Adrenal gland (tissue), 12 donors: ENCODE data around the gene PTX4. TPM values are rescaled to one million over a fixed set of nuclear protein-coding genes. Genes with fewer than 3 reads are reported as not detected.

ENCODE experiments used
- DNase-seq, 7 donors: peaks; one replicate each; pipeline ENCODE4 v3.0.0-alpha.2; 2019 to 2020
- H3K27ac ChIP-seq, 5 donors: fragments of 200-600 bp; sonication (generic) in 4 of 5; 1 replicate in 3 of 5; 2 replicates in 2 of 5; pipeline versions ENCODE4 v1.5.1 to v1.8.0; 2016 to 2020; ENCODE audit warnings: mild to moderate bottlenecking in 1 of 5
- H3K27me3 ChIP-seq: fragments of 200-600 bp; 2 replicates; pipeline ENCODE4 v1.8.0; 2021
- H3K36me3 ChIP-seq, 2 donors: fragments of 200-600 bp; replicated peaks in 1 of 2; 1 replicate in 1 of 2; 2 replicates in 1 of 2; pipeline versions ENCODE4 v1.5.1 to v1.8.0; 2018 to 2022
- H3K4me1 ChIP-seq, 2 donors: fragments of 200-600 bp; replicated peaks in 1 of 2; 1 replicate in 1 of 2; 2 replicates in 1 of 2; pipeline versions ENCODE4 v1.5.1 to v1.8.0; 2018 to 2021
- H3K4me3 ChIP-seq, 4 donors: fragments of 200-600 bp; sonication (generic) in 3 of 4; one replicate each; pipeline ENCODE4 v1.5.1; 2016 to 2018
- H3K9me3 ChIP-seq, 3 donors: fragments of 200-600 bp; sonication (generic) in 1 of 3; replicated peaks in 1 of 3; 1 replicate in 2 of 3; 2 replicates in 1 of 3; pipeline versions ENCODE4 v1.5.1 to v1.8.0; 2016 to 2021
- POLR2A ChIP-seq, 2 donors: fragments of 450-650 bp; IDR thresholded peaks; one replicate each; pipeline ENCODE4 v1.6.1; 2017; ENCODE audit warnings: antibody characterized with exemption in 2 of 2, mild to moderate bottlenecking in 2 of 2, moderate library complexity in 1 of 2
- WGBS, 4 donors: extraction: QIAGEN DNeasy Blood & Tissue Kit in 2 of 4; methylation state at CpG; one replicate each; pipeline versions ENCODE4 v1.1.5 to v1.1.7; 2013 to 2017; 5-methylcytosine and 5-hydroxymethylcytosine counted together
- intact Hi-C, 2 donors: fragments of 100-400 bp; cut with DNase I; formaldehyde crosslinking; loops; one replicate each; pipeline versions ENCODE4 v1.14.1 to v1.15.0; 2022 to 2023
- polyA plus RNA-seq, 3 donors: library from polyadenylated mRNA; stranded (reverse); fragments of 200-250 nt in 2 of 3; fragments of 350-450 nt in 1 of 3; fragmentation: Illumina TruSeq in 1 of 3; extraction: RNeasy Lipid Tissue Mini Kit (QIAGEN cat#74804) in 1 of 3; gene quantifications; one replicate each; pipeline ENCODE4 v1.2.3, GENCODE V29; 2013 to 2014
- total RNA-seq, 9 donors: library from RNA; depleted of rRNA in 4 of 9; stranded (reverse); fragments of >200 nt in 4 of 9; fragments of 120-200 nt in 1 of 9; fragmentation: NEBNext Ultra II Directional in 1 of 9; extraction: Animal tissue kit (Norgen Biotek cat#: 25700) in 1 of 9; gene quantifications; one replicate each; pipeline versions ENCODE4 v1.1.0 to v1.2.4, GENCODE V29; 2013 to 2023
- TF ChIP-seq, protein P1 (sequence below), 6 experiments: fragments of 450-650 bp in 4 of 6; fragments of 200-600 bp in 2 of 6; sonication (generic) in 1 of 6; IDR thresholded peaks; 1 replicate in 5 of 6; 2 replicates in 1 of 6; pipeline versions ENCODE4 v1.5.1 to v1.8.0; 2016 to 2021; ENCODE audit warnings: antibody characterized with exemption in 6 of 6, mild to moderate bottlenecking in 2 of 6, moderate library complexity in 1 of 6
- donor health status: healthy with polysubstance abuse.
- donor health status: Bipolar disorder and iron deficiency.
- donor health status: DM: yes; HTN: yes; CAD: no.
- donor health status: DM: no; HTN: no; CAD: no.
- donor health status: DM: no; HTN: no; CAD: no.
- donor health status: DM: yes; HTN: yes; CAD: no.

Gene PTX4
- total and polyA plus RNA-seq, 12 donors = 0.16 to 1.4 (median 0.57) TPM; not detected in 4

DNA sequence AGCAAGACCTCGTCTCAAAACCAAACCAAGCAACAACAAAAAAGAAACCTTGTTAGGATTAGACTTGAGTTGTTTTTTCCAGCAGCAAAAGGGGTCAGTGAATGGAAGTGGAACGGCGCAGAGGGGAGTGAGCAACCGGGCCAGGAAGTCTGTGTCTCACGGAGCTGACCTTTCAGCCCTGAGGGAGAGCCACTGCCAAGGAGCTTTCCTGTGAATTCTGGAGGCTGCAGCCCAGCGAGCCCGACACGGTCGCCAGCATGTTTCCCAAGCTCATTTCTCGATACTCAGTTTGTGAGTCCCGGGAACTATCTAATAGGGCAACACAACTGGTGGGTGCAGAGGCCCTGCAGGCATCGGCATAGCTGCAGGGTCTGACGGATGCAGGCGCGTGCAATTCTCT is 24.0 kb upstream of the PTX4 start:
- DNase-seq = peak in 1 of 7 donors; percentile 46
- peak overlapping the region in 1 of 5 donors; percentile 60 for H3K27ac ChIP-seq
- H3K27me3 ChIP-seq = no peaks in the 10 kb centered on the region
- H3K4me3 ChIP-seq = no peak overlapping the region
- peaks cover 0 to 18% of the 10 kb centered on the region in 2 donors for H3K4me1 ChIP-seq
- no peaks in the 10 kb centered on the region for H3K36me3 ChIP-seq
- no peak for TF ChIP-seq POLR2A (IDR thresholded peaks at IDR 0.05)
- TF ChIP-seq, protein P1, sequence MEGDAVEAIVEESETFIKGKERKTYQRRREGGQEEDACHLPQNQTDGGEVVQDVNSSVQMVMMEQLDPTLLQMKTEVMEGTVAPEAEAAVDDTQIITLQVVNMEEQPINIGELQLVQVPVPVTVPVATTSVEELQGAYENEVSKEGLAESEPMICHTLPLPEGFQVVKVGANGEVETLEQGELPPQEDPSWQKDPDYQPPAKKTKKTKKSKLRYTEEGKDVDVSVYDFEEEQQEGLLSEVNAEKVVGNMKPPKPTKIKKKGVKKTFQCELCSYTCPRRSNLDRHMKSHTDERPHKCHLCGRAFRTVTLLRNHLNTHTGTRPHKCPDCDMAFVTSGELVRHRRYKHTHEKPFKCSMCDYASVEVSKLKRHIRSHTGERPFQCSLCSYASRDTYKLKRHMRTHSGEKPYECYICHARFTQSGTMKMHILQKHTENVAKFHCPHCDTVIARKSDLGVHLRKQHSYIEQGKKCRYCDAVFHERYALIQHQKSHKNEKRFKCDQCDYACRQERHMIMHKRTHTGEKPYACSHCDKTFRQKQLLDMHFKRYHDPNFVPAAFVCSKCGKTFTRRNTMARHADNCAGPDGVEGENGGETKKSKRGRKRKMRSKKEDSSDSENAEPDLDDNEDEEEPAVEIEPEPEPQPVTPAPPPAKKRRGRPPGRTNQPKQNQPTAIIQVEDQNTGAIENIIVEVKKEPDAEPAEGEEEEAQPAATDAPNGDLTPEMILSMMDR (IDR thresholded peaks at IDR 0.05) = no peak
- WGBS, 4 donors = 74 to 88% (median 81%) methylated on average over 9 to 15 of the region's 15 CpGs
- peaks cover 0 to 9% (median 0%) of the 10 kb centered on the region in 3 donors for H3K9me3 ChIP-seq
- intact Hi-C loops = no loop called here

DNA sequence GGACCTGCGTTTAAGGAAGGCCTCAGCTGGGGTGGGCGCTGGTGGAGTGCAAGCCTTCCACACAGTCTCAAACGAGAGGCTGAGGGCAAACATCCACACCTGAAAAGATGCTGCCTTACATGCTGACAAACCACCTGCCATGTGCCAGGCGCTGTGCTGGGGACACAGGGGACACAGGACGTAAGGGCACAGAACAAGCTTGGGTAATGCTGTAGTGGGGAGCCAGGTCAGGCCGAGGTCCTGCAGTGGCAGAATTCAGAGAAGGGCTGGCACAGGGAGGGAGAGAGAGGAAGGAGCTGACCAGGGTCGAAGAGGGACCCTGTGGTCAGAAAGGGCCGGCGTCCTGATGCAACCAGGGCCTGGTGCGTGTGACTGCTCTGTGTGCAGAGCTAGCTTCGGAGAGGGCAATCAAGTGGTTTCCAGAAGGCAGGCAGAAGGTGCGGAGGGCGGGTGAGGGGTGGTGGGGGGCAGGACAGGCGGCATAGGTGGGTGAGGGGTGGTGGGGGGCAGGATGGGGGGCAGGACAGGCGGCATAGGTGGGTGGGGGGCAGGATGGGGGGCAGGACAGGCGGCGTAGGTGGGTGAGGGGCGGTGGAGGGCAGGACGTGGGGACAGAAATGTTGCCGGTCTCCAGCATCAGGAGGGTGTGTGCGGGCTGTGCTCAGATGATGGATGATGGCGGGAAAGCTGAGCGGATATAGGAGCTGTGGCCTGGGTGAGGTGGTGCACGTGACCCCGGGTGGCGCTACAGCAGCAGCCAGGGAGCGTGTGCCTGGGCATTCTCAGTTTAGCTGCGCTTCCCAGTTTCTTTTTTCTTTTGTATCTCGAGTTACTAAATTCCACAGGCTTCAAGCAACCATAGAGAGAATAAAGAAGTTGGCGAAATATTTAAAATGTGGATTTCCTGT is 23.2 kb upstream of the PTX4 start:
- intact Hi-C loops = no loop called here
- H3K27ac ChIP-seq = peak overlapping the region in 2 of 5 donors; percentile 34 to 60
- H3K27me3 ChIP-seq = no peaks in the 10 kb centered on the region
- no peak for DNase-seq
- WGBS, 4 donors = 78 to 88% (median 82%) methylated on average over 27 to 30 of the region's 30 CpGs
- H3K4me1 ChIP-seq = peaks cover 0 to 18% of the 10 kb centered on the region in 2 donors
- no peaks in the 10 kb centered on the region for H3K36me3 ChIP-seq
- H3K9me3 ChIP-seq = peaks cover 0 to 9% (median 0%) of the 10 kb centered on the region in 3 donors
- no peak overlapping the region for H3K4me3 ChIP-seq
- TF ChIP-seq POLR2A (IDR thresholded peaks at IDR 0.05) = no peak
- TF ChIP-seq, protein P1 (IDR thresholded peaks at IDR 0.05) = no peak

DNA sequence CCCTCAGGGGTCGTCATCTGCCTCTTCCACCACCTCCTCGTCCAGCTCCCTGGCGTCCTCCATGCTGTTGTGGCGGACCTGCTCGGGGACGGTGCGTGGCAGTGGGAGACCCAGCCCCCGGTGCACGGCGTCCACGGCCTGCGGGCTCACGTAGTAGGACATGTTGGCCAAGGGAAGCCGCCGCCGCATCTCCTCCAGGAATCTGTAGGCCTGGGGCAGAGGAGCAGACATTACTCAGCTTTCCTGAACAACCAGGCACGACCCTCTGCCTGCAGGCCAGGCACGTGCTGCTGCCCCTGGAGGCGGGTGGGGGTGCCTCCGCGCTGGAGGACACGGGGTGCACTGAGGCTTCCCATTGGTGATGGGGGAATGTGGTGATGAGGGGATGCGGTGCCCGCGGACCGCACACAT is 22.2 kb upstream of the PTX4 start:
- no peak for DNase-seq
- Histone ChIP-seq H3K27ac (no peak overlapping the region), H3K27me3 (no peaks in the 10 kb centered on the region), H3K4me1 (peaks cover 0 to 18% of the 10 kb centered on the region in 2 donors), H3K4me3 (no peak overlapping the region), H3K9me3 (peaks cover 0 to 9% (median 0%) of the 10 kb centered on the region in 3 donors), H3K36me3 (peaks cover 0 to 5% of the 10 kb centered on the region in 2 donors)
- TF ChIP-seq, protein P1 (IDR thresholded peaks at IDR 0.05) = no peak
- TF ChIP-seq POLR2A (IDR thresholded peaks at IDR 0.05) = no peak
- WGBS, 4 donors = 92 to 99% (median 92%) methylated on average over 12 to 26 of the region's 26 CpGs
- intact Hi-C loops = no loop called here

DNA sequence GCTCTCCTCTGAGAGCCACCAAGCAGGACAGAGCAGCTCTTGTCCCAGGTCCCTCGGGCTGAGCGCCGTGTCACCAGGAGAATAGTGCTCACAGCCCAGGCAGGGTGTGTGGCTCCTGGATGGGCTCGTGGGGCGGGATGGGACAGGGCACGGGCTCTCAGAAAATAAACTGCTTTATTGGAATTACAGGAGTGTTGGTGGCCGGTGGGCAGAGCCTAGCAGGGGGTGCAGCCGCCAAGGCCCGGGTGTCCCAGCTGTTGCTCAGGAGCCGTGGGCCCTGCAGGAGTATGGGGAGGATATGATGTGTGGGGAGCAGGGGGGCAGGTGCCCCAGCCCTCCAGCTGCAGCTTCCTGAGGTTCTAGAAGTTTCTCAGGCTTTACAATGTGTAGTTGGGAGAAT is 21.5 kb upstream of the PTX4 start:
- 75 to 91% (median 87%) methylated on average over 7 to 10 of the region's 10 CpGs for WGBS, 4 donors
- peak overlapping the region in 3 of 5 donors; percentile 32 to 76 (median 73) for H3K27ac ChIP-seq
- peaks cover 0 to 18% of the 10 kb centered on the region in 2 donors for H3K4me1 ChIP-seq
- no peak for TF ChIP-seq POLR2A (IDR thresholded peaks at IDR 0.05)
- TF ChIP-seq, protein P1 (IDR thresholded peaks at IDR 0.05) = no peak
- no peaks in the 10 kb centered on the region for H3K27me3 ChIP-seq
- peaks cover 0 to 5% of the 10 kb centered on the region in 2 donors for H3K36me3 ChIP-seq
- no peak for DNase-seq
- H3K4me3 ChIP-seq = no peak overlapping the region
- peaks cover 0 to 9% (median 0%) of the 10 kb centered on the region in 3 donors for H3K9me3 ChIP-seq
- intact Hi-C loops = no loop called here
